ENCODE data around the gene ATP11A.

The ATP11A gene

DNA sequence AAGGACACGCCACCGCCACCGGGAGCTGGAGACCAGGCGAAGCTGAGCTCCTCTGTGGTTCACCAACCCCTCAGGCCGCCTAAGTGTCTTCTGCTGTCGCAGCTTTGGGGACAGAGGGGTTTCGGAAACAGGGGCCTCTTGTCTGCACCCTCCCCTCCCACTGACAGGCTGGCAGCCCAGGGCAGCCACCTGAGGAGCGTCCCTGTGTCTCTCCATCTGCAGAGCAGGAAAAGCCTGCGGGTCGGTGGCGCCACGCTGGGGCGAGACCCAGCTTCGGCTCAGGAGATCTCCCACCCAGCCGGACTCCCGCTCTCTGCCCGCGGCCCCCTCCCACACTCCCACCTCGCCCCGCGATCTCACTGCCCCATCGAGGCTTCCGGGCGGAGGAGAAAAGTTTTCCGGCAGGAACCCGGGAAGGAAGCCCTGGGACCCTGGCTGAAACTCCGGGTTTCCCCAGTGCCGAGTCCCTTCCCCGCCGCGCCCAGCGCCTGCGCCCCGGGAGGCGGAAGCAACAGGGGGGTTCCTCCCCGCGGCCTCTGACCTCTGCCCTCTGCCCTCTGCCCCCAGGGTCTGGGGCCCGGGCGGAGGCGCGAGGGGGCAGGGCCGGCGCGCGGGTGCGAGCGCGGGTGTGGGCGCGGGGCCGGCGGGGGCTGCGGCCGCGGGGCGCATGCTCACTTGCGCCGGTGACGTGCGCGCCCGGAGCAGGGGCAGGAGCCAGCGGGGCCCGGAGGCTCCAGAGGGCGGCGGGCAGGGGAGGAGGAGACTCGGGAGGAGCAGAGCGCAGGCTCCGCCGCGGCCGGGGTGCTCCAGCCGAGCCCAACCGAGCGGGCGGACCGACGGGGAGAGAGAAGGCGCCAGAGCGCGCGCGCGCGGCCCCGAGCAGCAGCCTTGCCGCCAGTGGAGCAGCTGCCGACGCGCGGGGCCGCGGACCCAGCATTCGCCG lies at the start of gene ATP11A:
Gene ATP11A, plus strand, starts transcription at position 736 of the 943 bp plus-strand sequence. CDS start 379 bp downstream, outside the sequence.
- DNase-seq = peak; percentile 85

DNA sequence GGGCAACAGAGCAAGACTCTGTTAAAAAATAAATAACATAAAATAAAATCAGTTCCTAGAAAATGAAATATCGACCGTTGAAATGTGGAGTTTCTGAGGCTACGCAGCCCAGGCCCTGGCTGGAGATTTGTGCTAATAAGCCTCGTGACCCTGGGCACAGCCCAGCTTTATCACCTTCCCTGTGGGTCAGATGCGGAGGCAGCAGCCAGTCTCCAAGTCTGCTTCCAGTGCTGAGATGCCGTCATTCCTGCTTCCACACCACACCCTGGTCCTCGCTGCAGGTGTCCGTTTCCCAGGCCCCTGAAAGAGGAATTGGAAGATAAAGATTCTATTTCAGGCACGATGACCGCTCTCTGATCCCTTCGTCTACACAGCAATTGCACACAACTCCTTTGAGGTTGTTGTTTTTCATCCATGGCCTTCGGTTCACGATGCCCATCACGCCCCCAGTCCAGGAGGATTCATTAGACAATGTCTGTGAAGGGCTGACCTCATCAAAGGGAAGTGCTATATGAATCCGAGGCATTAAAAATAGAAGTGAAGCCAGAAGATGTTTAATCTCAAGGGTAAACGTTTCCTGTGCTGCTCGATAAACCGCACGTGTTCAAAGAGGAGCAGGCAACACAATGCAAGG lies 48.3 kb upstream of the ATP11A start:
- no peak for DNase-seq

DNA sequence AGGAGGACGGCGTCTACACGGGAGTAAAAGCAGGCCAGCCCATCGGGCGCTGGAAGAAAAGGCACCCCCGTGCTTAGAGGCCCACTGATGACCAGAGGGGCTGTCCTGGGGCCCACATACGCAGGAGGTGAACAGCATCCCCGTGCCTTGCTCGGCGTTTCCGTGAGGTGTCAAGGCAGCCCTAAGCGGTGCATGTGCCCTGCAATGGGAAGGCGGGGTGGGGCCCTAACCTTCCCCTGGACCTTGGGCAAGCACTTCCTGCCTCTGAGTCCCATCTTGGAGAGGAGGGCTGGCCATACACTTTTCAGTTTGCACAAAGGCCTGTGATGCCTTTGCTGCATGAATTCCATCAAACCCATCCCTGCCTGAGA lies 47.8 kb upstream of the ATP11A start:
- no peak for DNase-seq

DNA sequence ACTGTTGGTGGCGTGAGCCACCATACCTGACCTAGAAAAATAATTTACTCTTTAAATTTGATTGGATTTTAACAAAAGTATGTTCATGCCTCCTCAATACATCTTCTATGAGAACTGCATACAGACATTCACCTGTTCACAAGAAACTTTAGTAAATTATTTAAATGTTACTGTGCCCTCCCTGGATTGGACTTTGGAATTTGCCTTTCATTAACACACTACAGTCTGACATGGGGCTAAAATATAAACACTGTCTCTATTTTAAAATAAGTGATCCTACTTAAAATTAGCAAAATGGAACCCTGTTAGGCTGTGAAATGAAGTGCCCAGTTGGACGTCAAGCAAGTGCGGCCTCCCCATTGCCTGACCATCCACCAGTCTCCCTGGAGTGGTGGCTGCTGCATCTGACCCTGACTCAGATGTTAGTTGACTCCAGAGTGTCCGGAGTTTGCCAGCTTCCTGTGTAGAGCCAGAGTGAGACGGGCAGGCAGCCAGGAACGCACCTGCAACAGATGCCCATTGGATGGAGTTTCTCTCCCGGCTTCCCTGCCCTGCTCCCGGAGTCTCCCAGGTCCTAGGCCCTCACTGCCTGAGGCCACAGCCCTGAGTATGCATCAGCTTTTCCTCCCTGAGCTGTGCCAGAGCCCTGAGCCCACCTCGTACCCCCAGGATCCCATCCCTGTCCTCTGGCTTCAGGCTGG lies 45.9 kb upstream of the ATP11A start:
- no peak for DNase-seq

DNA sequence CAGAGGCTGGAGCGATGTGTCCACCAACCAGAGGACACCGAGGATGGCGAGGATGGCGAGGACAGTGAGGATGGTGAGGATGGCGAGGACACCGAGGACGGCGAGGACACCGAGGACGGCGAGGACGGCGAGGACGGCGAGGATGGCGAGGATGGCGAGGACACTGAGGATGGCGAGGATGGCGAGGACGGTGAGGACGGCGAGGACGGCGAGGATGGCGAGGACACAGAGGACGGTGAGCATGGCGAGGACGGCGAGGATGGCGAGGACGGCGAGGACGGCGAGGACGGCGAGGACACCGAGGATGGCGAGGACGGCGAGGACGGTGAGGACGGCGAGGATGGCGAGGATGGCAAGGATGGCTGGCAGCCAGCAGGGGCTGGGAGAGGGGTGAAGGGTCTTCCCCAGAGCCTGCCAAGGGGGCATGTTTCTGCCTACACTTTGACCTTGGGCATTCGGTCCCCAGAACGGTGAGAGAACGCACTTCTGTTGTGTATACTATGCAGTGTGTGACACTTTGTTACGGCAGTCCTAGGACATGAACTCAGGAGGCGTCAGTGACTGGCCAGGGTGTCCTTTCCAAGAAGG lies 44.4 kb upstream of the ATP11A start:
- DNase-seq = no peak

DNA sequence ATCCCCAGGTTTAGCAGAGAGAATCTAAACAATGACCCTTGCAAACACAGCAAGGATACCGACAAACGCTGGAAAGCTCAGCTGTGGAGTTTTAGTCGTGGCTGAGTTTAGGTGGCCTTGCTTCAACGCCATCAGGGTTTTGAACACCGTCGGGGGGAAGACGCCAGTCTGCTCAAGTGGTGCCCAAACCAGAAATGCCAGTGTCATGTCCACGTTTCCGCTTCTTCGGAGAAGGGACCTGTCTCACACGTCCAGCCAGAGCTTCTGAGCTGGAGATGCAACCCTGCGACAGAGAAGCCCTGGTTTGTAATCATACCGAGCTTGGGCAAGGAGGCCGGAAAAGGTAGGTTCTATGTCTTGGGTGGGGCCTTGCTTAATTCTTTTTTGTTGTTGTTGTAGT lies 42.6 kb upstream of the ATP11A start:
- no peak for DNase-seq

DNA sequence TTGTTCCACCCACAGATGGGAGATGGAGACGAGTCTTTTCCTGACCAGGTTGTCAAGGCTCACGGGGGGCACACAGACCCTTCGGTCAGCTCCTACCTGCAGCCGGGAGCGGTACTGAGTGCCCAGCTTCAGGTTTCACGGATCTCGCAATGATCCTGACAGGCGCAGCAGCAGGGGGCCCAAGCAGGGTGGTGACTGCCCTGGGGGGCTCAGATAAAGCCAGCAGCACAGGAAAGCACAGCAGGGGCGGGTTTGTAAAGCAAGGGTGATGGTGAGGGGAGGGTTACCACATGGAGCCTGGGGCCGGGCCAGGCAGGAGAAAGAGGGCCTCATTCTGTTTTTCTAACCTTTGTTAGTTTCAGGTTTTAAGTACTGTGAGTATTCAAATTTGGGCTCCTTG lies 41.7 kb upstream of the ATP11A start:
- DNase-seq = no peak

DNA sequence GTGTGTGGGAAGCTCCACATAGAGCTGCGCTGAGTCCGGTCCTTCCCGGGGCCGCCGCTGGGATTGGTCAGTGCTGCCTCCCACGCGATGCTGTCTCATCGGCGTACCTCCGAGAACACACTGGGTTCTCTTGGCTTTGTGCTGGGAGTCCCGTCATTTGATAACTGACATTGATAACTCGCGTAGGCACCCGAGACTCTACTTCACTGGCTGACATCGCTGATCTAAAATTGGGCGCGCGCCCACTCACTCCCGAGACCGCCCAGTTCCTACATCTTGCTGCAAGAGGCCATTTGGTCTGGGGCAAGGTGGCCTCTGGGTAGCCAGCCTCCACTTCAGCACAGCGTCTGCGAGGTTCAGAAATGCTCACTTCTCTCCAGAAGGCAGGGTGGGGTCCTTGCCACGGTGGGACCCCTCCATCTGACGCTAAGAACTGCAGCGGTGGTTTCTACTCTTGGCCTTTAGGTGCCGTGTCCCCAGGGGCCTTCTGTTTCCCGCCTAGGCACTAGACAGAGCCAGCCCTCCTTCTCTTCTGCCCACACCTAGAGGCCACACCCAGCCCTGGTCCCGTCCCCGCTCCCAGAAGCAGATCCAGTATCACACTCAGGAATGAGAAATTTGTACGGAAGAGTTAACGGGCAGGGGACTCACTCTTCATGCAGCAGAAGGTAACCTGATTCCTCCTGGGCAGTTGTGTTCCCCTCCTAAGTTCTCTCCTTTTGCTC lies 40.7 kb upstream of the ATP11A start:
- no peak for DNase-seq

DNA sequence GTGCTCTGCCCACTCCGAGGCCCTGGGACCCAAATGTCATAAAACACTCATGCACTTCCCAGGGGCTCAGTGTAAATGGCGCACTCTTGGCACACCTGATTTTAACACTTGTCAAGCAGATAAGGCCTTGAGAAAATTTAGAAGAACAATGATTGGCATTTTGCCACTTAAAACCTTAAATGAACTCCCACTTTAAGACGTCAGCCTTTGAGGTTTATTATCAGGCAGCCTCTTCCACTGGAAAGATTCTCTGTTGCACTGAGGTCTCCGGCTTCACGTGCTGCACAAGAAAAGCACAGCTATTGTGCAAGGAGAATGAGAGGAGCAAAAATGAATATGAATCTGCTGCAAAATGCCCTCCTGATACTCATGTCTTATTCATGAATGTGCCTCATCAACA lies 38.5 kb upstream of the ATP11A start:
- no peak for DNase-seq

DNA sequence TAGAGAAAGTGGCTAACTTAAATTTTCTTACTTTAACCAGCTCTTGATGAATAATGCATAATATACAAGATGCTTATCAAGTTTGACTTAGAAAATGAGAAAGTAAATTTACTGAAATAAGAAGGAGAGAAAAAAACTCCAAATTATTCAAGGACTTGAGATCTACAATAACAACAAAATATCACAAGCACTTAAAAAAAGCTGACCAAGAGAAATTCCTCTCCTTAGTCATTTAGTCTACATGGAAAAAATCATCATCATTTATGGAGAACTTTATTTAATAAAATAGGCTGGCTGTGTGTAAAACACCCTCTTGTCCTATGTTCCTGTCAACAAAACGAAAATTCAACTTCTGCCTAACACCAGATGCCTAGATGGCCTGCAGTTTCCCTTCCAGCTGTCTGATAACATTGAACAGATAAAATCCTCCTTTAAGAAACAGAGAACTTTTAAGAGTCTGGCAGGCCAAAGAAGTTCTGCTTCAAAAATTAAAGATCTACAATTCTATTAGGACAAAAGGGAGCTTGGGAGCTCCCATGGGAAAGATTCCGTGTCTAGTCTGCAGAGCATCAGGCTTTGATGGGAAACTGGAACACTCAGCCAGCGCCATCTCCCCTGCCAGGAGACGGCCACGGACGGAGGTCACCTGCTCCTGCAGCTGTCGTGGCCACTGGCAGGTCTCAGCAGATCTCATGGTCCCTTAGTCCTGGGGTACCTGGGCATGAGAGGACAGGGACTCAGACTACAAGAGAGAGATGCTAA lies 37.9 kb upstream of the ATP11A start:
- DNase-seq = no peak

DNA sequence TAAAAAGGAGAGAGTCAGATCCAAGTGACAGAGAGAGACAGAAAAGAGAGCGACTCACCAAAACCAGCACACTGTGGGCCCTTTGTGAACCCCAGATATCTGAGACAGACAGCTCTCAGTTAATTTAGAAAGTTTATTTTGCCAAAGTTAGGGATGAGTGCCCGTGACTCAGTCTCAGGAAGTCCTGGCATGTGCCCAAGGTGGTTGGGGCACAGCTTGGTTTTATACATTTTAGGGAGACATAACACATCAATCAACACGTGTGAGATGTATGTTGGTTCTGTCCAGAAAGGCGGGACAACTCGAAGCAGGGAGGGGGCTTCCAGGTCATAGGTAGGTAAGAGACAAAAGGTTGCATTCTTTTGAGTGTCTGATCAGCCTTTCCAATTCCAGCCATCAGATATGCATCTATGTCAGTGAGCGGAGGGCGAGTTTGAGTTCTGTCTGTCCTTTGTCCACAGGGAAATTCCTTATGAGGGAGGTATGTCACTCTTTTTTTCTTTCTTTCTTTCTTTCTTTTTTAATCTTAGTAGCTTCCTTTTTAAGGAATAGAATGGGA lies 37.2 kb upstream of the ATP11A start:
- no peak for DNase-seq

DNA sequence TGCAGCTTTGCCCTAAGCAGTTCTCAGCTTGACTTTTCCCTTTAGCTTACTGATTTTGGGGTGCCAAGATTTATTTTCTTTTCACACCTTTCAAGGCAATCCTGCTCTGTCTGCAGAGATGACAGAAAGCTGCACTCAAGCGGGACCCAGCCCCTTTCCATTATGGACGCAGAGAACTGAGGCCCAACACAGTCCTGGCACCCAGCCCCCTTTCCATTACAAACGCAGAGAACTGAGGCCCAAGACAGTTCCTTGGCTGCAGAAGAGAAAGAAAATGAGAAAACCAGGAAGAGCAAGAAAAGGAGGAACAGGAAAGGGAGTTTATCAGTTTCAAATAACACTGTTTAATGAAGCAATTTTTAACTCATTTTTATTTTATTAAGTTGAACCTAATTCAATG lies 36.8 kb upstream of the ATP11A start:
- no peak for DNase-seq

DNA sequence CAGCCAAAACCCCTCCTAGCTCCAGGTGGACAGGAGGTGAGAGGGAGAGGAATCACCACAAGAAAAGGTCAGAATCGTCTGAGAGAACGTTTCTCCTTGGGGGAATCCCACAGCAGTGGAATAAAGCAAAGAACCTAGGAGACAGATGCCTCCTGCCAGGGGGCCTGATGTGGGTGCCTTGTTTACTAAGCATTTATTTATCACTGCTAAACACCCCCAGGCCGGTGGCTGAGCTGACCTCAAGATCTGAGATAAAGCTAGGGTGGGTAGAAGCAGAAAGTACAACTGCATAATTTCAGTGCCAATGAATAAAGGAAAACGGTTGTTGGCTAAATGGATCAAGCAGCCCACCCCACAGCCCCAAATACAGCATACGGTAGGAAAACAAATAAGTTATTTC lies 33.9 kb upstream of the ATP11A start:
- DNase-seq = no peak

DNA sequence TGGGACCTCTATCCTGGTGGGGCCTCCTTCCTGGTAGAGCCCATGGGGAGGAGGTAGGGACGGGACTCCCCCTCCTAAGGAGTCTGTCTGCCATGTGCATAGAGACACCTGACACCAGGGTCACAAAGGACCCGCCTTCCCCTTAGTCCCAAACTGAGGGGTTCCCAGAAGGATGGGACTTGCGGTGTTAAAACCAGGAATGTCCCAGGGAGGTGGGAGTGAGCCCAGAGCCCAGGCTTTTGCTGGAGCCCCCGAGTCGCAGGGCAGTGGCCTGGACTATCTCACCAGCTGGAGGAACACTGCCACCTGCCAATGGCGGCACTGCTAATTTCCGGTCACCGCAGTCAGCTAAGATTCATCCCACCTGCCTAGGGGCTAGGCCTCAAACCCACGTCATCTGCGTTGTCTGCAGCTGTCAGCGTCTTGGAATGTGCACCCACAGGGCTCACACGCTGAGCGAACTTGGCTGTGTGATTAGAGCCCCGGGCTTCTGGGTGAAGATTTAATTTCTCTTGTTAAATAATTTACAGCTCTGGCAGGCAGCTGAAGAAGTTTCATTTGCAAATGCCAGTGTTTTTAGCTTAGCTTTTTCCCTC lies 31.9 kb upstream of the ATP11A start:
- no peak for DNase-seq

DNA sequence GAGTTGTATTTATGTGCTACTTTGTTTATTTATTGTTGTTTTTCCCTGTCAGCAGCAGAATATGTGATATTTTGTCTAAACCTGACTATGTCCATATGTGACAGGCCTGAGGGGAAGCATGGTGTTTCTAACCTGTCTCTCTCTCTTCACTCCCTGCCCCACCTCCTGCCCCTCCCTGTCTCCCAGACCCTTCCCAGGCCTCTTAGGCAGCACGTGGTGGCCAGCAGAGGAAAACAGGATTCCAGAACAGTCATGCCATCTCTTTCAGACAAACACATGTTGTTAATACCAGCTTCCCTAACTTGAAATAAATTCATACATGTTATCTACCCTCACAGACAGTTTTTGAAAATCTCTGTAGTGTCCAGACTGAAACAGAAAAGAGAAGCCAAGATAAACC lies 31.0 kb upstream of the ATP11A start:
- DNase-seq = no peak

DNA sequence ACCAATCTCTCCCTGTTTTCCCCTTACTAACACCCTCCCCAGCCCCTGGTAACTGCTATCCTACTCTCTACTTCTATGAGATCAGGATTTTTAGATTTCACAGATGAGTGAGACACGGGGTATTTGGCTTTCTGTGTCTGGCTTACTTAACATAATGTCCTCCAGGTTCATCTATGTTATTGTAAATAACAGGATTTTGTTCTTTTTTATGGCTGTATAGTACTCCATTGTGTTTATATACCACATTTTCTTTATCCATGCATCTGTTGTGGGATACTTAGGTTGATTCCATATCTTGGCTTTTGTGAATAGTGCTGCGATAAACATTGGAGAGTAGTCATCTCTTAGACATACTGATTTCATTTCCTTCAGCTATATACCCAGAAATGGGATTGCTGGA lies 28.5 kb upstream of the ATP11A start:
- no peak for DNase-seq

DNA sequence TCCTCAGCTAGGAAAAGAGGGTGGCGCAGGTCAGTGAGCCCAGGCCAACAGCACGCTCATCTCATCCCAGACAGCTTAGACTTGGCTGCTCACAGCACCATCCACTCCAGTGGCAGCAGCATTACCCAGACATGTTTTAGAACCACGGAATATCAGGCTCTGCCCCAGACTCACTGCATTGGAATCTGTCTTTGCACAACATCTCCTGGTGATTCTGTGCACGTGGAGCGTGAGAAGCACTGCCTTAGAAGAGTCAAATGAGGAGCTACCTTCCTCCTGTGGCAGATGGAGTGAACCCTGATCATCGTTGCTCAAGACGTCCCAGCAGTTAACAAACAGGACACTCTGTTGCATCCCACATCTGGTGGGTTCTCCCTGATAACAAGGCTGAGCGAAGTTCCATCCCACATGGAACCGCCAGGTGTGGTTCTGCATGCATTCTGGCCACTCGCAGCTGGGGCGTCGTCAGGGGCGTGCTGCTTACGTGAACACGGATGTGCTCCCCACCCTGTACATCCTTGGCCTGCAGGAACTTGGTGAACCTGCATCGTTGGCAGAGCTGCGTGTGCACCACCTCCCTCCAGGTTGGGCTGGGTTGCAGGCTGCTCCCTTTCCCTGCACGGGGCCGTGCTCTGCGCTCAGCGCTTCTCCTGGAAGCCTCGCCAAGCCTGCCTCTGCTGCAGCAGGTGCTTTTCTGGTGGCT lies 25.2 kb upstream of the ATP11A start:
- no peak for DNase-seq

DNA sequence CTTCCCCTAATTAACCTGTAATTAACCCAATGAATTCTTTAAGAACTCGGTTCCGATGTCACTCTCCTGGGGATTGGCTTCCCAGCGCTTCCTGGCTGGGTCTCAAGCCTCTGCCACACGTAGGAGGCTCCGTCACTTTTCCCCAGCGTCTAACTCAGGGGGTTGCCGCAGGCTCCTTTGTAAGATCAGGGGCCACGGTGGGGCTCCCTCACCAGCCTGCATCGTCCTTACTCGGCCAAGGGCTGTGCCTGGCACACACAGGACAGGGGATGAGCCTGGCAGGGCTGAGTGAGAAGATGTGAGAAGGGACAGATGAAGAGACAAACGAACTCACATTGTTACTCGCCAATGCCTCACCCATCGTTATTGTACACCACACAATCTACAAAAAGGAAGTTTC lies 20.9 kb upstream of the ATP11A start:
- DNase-seq = no peak

DNA sequence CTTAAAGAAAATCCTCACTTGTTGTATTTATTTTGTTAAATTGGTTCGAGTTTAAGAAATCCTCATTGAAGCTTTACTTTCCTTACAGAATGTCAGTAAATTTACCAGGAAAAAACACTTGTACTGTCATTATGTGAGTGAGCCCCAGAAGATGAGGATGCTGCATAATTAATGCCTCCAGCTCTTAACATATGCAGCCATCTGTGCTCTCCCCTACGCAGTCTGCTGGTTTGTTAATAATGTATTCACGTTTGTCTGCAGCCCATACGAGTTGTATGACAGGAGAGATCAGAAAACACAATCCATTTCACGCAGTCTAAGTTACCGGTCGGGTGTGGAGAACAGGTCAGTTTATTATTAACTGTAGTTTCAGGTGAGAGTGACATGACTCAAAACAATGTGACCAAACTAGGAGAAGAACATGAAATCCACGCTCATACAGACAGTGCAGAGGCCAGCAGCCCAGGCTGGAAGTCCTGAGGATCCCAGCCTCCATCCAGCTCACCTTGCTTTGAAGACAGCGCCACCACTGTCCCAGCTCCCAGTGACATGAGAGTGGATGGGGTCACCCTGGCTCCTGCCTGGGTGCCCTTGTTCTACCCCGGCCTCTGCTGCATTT lies 19.8 kb upstream of the ATP11A start:
- no peak for DNase-seq

DNA sequence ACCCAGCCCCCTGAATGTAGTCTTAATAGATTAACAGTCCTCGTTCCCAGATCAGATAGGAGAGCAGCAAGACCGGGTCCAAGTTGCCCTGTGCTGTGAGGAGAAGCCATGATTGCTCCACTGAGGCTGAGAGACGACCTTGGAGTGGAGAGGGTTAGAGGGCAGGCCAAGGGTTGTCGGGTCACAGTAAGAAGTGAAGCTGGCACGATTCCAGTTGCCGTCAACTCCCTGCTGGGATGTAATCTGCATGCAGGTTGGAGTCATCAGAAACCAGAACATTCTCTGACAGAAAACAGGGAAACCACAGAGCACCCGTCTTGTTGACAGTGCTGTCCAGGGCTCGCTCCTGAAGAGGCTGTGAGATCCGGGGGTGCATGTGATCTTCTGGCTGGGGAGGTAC lies 19.0 kb upstream of the ATP11A start:
- DNase-seq = no peak
